Smooth muscle cell (in vitro differentiated cells): ENCODE measurements around the gene NTM. TPM values are rescaled to one million over a fixed set of nuclear protein-coding genes. Genes with fewer than 3 reads are reported as not detected.

Experiments used
- DNase-seq: peaks from one replicate; lab custom pipeline; 2025; ENCODE audit not compliant: unreplicated experiment; lab: John Stamatoyannopoulos, UW
- H2AFZ ChIP-seq: fragments of 200-600 bp; sonication (generic); 2 replicates; pipeline ENCODE4 v1.6.0; 2016; ENCODE audit warnings: antibody characterized with exemption, low read depth, mild to moderate bottlenecking
- H3F3A ChIP-seq: fragments of 200-600 bp; sonication (generic); 2 replicates; pipeline ENCODE4 v1.6.0; 2017; ENCODE audit warnings: antibody characterized with exemption, low read depth
- H3K27ac ChIP-seq: fragments of 200-600 bp; sonication (generic); 2 replicates; pipeline ENCODE4 v1.5.1; 2016; ENCODE audit warnings: low read depth, mild to moderate bottlenecking
- H3K27me3 ChIP-seq: fragments of 200-600 bp; sonication (generic); 2 replicates; pipeline ENCODE4 v1.6.1; 2016; ENCODE audit warnings: low read depth, mild to moderate bottlenecking
- H3K36me3 ChIP-seq: fragments of 200-600 bp; sonication (generic); 2 replicates; pipeline ENCODE4 v1.5.1; 2016; ENCODE audit warnings: low read depth
- H3K4me1 ChIP-seq: fragments of 200-600 bp; sonication (generic); 2 replicates; pipeline ENCODE4 v1.5.1; 2016; ENCODE audit warnings: low read depth
- H3K4me2 ChIP-seq: fragments of 200-600 bp; sonication (generic); 2 replicates; pipeline ENCODE4 v1.6.0; 2016; ENCODE audit warnings: mild to moderate bottlenecking
- H3K4me3 ChIP-seq: fragments of 200-600 bp; sonication (generic); 2 replicates; pipeline ENCODE4 v1.5.1; 2016; ENCODE audit warnings: mild to moderate bottlenecking
- H3K79me2 ChIP-seq: fragments of 200-600 bp; sonication (generic); 2 replicates; pipeline ENCODE4 v1.6.0; 2016; ENCODE audit warnings: low read depth, mild to moderate bottlenecking
- H3K9ac ChIP-seq: fragments of 200-600 bp; sonication (generic); 2 replicates; pipeline ENCODE4 v1.6.0; 2016; ENCODE audit warnings: low read depth
- H3K9me3 ChIP-seq: fragments of 200-600 bp; sonication (generic); replicated peaks from 2 replicates; pipeline ENCODE4 v1.5.1; 2016; ENCODE audit warnings: low read depth
- H4K20me1 ChIP-seq: fragments of 200-600 bp; sonication (generic); 2 replicates; pipeline ENCODE4 v1.6.0; 2016; ENCODE audit warnings: low read depth
- CTCF ChIP-seq: fragments of 200-600 bp; sonication (generic); IDR thresholded peaks from 2 replicates; pipeline ENCODE4 v1.5.1; 2017; ENCODE audit warnings: borderline replicate concordance, mild to moderate bottlenecking, antibody characterized with exemption; ENCODE audit not compliant: insufficient read depth, poor library complexity, severe bottlenecking
- WGBS: methylation state at CpG from one replicate; pipeline ENCODE4 v1.1.7; 2016; ENCODE audit warnings: low lambda C conversion rate; 5-methylcytosine and 5-hydroxymethylcytosine counted together
- polyA plus RNA-seq: library from polyadenylated mRNA; unstranded; fragments of >200 nt; fragmentation: Nextera tagmentation; extraction: Ambion mirVana; gene quantifications from 2 replicates; pipeline ENCODE4 v1.2.1, GENCODE V29; 2016
- total RNA-seq: library from RNA; depleted of rRNA; stranded (reverse); fragments of >200 nt; gene quantifications from 2 replicates; pipeline ENCODE4 v1.2.3, GENCODE V29; 2014

The NTM gene
- total and polyA plus RNA-seq, 2 experiments from 2014 or later, result 68.9 to 123 TPM

- 80% methylated on average over 5 of the region's 5 CpGs for WGBS
- Histone ChIP-seq H3K9me3 (no peaks in the 10 kb centered on the region), H3K36me3 (no peaks in the 10 kb centered on the region), H4K20me1 (peaks cover 15% of the 10 kb centered on the region), H3K9ac (no peak overlapping the region), H3K4me2 (no peak overlapping the region), H3K27me3 (peaks cover 4% of the 10 kb centered on the region), H3K4me1 (no peaks in the 10 kb centered on the region), H3K27ac (no peak overlapping the region), H3F3A (no peaks in the 10 kb centered on the region), H2AFZ (no peak overlapping the region), H3K79me2 (no peaks in the 10 kb centered on the region), H3K4me3 (no peak overlapping the region)
- no peak for TF ChIP-seq CTCF
- no peak for DNase-seq
Measured at GRCh38 chr11:132249256-132249655, 878.8 kb downstream of the NTM start.

- no peak for TF ChIP-seq CTCF
- no peak for DNase-seq
- Histone ChIP-seq H2AFZ (no peak overlapping the region), H3K4me2 (no peak overlapping the region), H3K9me3 (no peaks in the 10 kb centered on the region), H3K4me1 (no peaks in the 10 kb centered on the region), H4K20me1 (peaks cover 10% of the 10 kb centered on the region), H3K27me3 (peaks cover 5% of the 10 kb centered on the region), H3F3A (no peaks in the 10 kb centered on the region), H3K36me3 (no peaks in the 10 kb centered on the region), H3K79me2 (no peaks in the 10 kb centered on the region), H3K27ac (no peak overlapping the region), H3K9ac (no peak overlapping the region), H3K4me3 (no peak overlapping the region)
- 97% methylated on average over 1 of the region's 1 CpG for WGBS
Measured at GRCh38 chr11:132251061-132251460, 880.6 kb downstream of the NTM start.

GRCh38 chr11:132253469-132254264 lies 883.3 kb downstream of the NTM start:
- Histone ChIP-seq H3K9ac (no peak overlapping the region), H3K4me3 (no peak overlapping the region), H3K27ac (no peak overlapping the region), H4K20me1 (peaks cover 7% of the 10 kb centered on the region), H3K36me3 (no peaks in the 10 kb centered on the region), H3K4me1 (no peaks in the 10 kb centered on the region), H3K9me3 (no peaks in the 10 kb centered on the region), H3K27me3 (peaks cover 5% of the 10 kb centered on the region), H2AFZ (no peak overlapping the region), H3K4me2 (no peak overlapping the region), H3K79me2 (no peaks in the 10 kb centered on the region), H3F3A (no peaks in the 10 kb centered on the region)
- WGBS, result 89% methylated on average over 9 of the region's 9 CpGs
- no peak for DNase-seq
- TF ChIP-seq CTCF, result no peak

GRCh38 chr11:132254906-132255305 lies 884.5 kb downstream of the NTM start:
- H3K9me3 ChIP-seq, result no peaks in the 10 kb centered on the region
- H3F3A ChIP-seq, result no peaks in the 10 kb centered on the region
- no peak overlapping the region for H3K9ac ChIP-seq
- H3K27ac ChIP-seq, result no peak overlapping the region
- no peak overlapping the region for H3K4me3 ChIP-seq
- no peak overlapping the region for H2AFZ ChIP-seq
- H3K4me1 ChIP-seq, result no peaks in the 10 kb centered on the region
- TF ChIP-seq CTCF, result no peak
- no peak for DNase-seq
- no peaks in the 10 kb centered on the region for H3K79me2 ChIP-seq
- peaks cover 7% of the 10 kb centered on the region for H4K20me1 ChIP-seq
- peaks cover 5% of the 10 kb centered on the region for H3K27me3 ChIP-seq
- no peaks in the 10 kb centered on the region for H3K36me3 ChIP-seq
- H3K4me2 ChIP-seq, result no peak overlapping the region
- WGBS, result 95% methylated on average over 1 of the region's 1 CpG
